Fibroblast of peridontal ligament (primary cell): Measurements from ENCODE around the gene APBA1.
"Not testable (repeated sequence)": the region's sequence is repeated elsewhere in the genome, so short reads cannot be mapped to it uniquely, and the experiment has no call there.

Experiments
- DNase-seq: peaks from one replicate; pipeline ENCODE4 v3.0.0-alpha.2; 2010; ENCODE audit errors: extremely low read depth

Gene APBA1

DNA sequence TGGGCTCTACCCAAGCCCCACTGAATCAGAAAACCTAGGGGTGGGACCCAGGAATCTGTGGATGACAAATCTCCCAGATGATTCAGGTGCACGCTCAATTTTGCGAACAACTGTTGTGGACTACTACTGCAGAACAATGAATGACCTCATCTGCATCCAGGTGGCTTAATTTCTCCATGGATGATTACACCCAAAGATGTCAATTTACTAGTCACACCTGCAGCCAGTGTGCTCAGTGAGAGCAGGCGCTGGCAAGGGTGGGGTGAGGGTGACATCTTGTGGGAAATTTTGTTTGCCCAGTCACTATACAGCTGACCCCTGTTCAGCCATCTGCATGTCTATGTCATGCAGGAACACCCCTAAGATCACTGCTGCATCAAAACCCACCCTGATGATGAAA is 229.0 kb downstream of the APBA1 start:
- no peak for DNase-seq

DNA sequence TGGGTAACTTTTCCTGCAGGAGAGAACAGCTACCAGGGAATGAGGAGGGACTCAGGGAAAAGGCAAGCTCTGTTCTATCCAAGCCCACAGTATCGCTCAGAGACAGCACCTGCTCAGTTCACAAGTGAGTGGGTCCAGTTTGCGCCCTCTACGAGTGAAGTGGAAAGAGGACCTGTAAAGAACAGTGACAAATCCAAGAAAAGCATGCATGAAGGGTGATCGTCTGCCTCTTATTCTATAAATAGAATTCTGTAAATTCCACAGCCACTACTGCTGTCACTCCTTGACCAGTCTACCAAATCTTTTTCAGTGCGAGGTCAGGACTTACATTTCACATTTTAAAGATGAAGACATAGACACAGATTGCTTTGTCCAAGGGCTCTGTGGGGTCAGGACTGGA is 229.7 kb downstream of the APBA1 start:
- no peak for DNase-seq

DNA sequence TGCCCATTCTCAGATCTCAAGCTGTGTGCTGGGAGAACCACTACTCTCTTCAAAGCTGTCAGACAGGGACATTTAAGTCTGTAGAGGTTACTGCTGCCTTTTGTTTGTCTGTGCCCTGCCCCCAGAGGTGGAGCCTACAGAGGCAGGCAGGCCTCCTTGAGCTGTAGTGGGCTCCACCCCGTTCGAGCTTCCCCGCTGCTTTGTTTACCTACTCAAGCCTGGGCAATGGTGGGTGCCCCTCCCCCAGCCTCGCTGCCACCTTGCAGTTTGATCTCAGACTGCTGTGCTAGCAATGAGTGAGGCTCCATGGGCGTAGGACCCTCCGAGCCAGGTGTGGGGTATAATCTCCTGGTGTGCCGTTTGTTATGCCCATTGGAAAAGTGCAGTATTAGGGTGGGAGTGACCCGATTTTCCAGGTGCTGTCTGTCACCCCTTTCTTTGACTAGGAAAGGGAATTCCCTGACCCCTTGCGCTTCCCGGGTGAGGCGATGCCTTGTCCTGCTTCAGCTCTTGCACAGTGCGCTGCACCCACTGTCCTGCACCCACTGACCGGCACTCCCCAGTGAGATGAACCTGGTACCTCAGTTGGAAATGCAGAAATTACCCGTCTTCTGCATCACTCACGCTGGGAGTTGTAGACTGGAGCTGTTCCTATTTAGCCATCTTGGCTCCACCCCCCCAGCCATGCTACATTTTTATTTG is 231.8 kb downstream of the APBA1 start:
- DNase-seq = not testable (repeated sequence)

DNA sequence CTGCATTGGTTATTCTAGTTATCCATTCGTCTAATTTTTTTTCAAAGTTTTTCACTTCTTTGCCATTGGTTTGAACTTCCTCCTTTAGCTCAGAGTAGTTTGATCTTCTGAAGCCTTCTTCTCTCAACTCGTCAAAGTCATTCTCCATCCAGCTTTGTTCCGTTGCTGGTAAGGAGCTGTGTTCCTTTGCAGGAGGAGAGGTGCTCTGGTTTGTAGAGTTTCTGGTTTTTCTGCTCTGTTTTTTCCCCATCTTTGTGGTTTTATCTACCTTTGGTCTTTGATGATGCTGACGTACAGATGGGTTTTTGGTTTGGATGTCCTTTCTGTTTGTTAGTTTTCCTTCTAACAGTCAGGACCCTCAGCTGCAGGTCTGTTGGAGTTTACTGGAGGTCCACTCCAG is 232.5 kb downstream of the APBA1 start:
- not testable (repeated sequence) for DNase-seq

DNA sequence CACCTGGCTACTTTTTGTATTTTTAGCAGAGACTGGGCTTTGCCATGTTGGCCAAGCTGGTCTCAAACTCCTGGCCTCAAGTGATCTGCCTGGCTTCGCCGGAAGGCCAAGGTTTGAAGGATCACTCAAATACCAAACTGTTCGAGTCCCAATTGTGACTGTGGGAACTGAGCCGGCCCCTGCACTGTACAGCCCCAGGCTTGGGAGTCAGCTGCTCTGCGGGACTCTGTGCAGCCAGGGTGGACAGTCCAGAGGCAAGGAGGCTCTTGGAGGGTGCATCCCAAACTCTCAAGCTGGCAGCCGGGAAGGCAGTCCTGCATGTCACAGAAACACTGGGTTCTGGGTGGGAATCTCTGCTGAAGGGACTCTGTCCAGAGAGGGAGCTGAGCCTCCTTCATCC is 238.2 kb downstream of the APBA1 start:
- DNase-seq = no peak

DNA sequence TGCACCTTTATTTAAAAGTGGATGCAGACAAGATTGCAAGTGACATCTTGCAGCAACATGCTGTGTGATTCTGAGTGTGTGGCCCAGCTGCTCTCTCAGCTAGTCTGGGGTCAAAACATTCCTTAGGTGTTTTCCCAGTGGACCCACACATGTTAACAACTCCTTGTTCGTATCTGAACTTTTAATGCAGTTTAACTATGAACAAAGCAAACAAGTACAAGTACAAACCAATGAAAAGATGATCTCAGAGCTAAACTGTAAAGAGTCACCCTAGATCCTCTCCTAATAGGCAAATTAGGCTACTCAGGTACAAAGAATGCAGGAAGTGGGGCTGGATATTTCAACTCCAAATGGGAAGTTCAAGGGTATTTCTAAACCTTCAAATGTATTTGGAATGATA is 238.8 kb downstream of the APBA1 start:
- no peak for DNase-seq

DNA sequence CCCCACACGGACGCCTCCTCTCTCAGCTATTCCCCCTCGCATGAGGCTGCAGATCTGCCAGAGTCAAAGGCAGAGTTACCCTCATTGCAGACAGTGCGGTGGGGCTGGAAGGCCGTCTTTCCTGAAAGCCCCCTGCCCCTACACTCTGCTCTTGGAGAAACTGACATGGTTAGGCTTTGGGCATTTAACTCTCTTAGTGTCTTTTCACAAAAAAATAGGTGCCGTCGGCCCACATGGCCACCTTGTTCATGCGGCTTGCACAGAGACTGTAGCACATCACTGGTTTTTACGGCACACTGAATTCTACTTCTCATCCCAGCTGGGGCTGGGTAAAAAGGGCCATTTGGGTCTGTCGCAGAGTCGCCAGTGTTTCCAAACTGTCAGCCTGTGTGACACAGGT is 239.5 kb downstream of the APBA1 start:
- DNase-seq = no peak

DNA sequence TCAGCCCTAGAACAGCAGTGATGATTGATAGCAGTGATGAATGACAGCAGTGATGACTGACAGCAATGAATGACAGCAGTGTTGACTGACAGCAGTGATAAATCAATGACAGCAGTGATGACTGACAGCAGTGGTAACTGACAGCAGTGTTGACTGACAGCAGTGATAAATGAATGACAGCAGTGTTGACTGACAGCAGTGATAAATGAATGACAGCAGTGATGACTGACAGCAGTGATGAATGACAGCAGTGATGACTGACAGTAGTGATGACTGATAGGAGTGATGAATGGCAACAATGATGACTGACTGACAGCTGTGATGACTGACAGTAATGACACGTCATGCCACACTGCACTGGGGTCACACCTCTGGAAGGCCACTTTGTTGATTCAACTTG is 240.4 kb downstream of the APBA1 start:
- no peak for DNase-seq

DNA sequence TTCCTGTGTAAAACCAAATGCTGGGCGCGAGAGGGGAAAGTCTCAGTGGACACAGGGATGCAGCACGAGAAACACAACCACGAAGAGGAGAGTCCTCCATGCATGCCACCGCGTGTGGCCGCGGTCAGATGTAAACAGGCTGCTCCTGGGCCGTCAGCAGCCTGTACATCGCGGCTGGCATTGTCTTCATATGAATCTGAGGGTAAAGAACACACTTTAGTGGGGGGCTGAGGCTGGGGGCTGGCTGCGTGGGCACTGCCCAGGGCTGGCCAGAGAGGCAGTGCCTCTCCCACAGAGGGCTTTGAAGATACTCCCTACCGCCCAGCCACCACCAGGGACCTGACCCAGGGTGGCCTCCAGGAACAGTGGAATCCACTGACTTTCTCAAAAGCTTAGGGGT is 241.0 kb downstream of the APBA1 start:
- no peak for DNase-seq

DNA sequence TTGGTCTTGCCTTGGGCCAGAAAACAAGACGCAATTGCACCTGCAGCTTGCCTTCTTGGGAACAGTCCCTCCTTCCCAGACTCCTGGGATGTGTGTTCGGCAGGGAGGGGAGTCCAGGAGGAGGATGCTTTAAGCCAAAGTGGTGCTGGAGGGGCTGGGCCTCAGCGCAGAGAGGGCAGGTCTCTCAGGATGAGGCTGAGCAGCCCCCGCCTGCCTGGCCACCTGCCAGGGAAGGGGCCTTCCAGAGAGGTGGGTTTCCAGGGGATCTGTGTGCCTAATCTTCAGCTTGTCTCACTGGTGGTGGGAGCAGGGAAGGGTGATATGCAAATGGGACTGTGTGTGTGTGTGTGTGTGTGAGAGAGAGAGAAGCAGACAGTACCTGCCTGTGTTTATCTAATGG is 242.0 kb downstream of the APBA1 start:
- no peak for DNase-seq

DNA sequence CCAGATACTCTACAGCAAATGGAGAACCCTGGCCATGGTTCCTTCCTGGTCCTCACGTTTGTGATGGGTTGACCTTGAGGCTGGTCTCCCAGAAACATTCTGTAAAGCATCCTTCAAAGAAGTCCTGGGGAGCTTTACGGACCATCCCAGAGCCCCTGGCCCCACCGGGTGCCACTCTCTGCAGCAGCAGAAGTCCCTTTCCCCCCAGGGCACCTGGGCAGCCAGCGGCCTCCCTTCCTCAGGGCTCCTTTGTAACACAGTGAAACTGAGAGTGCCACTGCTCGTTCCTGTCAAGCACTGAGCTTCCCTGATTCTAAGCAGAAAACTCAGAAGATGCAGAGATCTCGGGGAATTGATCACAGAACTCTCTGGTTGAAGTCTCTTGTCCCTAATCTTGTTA is 242.9 kb downstream of the APBA1 start:
- DNase-seq = no peak

DNA sequence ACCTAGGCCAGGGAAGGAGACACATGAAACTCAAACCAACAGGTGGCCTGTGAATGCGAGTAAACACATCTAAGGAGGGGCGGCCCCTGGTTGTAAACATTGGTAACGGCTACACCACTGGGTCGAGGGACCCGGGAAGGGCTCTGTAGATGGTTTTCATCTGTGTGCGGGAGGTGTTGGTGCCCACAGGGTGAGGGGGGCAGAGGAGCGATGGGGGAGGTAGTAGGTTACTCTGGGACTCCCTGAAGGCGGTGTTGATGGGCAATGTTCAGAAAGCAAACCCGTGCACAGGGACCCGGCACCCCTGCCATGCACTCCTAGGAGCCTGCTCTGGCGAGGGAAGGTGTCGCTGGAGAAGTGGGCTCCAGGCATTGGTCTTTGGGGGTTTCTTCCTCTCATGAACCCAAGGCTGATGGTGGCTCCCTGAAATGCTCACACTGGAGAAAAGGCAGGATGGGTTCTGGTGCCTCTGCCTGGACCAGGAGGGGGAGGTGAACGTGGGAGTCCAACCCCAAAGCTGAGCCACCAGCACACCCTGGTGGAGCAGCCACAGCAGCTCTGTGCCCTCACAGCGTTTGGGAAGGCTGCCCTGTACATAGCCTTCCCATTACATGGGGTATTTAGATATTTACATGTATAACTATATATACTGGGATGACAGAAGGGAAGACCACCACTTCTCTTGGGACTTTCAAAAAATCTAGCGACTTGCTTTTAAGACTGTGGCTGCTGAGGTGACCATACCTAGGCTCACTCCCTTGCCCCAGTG is 244.0 kb downstream of the APBA1 start:
- DNase-seq = no peak

DNA sequence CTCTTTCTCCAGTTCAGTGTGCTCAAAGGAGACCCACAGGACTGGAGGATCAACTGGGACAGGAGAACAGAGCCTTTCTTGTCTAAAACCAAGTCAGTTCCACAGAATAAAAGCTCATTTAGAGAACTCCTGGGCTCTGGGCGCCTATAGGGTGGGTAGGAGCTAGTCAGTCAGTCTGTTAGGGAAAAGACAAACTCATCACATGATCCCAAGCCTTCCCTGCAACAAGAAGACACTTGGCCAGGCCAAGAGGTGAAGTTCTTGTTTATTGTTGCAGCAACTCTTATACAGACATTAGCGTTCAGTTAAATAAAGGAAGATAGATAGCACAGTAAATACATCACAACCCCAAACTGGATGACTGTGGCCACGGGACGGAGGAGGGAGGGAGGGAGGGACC is 244.9 kb downstream of the APBA1 start:
- DNase-seq = no peak

DNA sequence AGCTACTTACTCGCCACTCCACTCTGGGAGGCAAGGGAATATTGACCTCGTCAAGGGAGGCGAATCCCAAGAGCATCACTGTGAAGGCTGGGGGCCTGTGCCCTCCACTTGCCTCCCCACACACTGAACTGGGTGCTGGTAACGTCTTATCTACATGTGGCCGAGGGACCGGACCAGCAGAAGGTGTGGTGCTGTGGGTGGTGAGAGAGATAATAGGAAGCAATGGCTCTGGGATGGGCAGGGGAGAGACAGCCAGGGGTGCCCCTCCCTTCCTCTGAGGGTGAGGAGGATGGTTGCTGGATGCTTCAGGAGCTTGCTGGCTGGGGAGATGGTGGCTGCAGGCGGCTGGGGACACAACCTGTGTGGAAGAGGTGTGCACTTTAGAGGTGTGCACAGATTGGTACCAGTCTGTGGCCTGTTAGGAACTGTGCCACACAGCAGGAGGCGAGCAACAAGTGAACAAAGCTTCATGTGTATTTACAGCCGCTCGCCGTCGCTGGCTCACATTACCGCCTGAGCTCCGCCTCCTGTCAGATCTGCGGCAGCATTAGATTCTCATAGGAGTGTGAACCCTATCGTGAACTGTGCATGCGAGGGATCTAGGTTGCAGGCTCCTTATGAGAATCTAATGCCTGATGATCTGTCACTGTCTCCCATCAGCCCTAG is 246.9 kb downstream of the APBA1 start:
- DNase-seq = no peak

DNA sequence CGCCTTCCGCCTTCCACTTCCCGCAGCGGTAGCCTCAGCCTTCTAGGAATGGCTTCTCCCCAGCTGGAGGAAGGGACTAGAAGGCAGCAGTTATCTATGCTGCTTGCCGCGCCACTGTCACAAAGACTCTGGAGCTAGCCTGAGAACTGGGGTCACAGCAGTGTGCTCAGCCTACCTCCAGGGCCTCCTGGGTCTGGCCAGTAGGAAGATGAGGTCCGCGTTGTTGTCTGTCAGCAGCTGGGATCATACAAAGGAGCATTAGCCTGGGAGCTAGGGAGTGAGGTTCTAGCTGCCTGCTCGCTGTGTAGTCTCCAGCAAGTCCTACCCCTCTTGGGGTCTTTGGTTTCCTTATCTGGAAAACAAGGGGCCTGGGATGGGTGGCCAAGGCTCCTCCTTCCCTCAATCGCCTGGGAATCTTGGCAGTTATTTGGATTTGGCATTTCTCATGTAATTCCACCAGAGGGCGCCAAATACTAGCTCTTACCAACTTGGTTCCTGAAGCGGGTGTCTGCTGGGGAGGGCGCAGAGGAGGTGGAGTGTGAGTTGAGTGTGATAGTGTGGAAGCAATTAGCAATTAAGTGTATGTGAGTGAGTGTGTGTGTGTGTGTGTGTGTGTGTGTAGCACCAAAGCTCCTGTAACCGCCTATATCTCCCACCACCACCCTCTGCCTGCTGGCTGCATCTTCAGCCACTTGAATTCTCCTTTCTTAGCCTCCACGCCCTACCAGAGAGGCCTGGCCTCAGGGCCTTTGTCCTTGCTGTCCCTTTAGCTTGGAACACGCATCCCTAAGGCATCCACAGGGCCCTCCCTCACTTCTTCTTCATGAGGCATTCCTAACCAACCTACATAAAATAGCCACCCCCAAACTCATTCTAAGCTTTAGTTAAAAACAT is 250.0 kb downstream of the APBA1 start:
- DNase-seq = peak; percentile 75

DNA sequence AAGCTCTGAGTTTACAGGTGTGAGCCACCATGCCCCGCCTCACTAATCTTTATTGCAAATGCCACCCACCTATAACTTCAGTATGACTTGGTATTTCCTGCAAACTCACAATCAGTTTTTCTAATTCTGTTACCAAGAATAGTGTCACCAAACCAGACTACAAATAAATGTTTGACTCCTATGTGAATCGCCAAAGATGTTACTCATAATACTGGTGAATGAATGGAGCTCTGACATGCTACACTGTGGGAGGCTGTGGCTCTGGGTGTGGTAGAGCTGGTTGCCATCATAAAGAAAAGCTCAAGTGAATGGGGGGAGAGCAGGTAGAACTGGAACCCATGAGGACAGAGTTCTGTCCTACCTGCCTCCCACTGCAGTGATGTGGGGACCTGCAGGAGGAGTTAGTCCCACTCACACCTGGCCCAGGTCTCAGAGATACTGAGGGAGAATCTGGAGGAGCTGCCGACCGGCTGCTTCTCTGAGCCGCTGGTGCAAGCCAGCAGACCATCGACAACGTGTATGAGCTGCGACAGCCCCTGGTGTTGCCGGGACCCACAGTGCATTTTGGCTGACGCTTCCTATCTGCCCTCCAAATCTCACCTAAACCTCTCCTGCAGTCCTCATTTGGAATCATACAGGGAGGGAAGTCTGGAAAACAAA is 251.4 kb downstream of the APBA1 start:
- no peak for DNase-seq

DNA sequence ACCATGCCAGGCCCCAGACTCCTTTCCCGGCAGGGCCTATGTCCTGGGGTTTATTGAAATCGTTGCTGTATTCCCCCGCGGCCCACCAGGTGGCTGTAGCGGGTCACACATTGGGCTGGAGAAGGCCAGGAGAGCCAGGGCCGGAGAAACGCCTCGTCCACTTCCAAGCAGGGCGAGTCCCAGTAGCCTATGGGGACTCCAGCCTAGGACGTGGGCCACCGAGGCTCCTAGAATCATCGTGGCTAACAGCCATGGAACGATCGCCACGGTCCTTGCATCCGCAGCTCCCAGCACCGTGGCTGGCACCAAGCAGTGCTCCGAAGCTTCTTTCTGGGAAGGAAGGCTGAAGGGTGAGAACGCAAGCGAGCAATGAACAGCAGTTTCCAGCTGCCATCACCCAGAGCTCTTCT is 259.4 kb downstream of the APBA1 start:
- peak; percentile 58 for DNase-seq

DNA sequence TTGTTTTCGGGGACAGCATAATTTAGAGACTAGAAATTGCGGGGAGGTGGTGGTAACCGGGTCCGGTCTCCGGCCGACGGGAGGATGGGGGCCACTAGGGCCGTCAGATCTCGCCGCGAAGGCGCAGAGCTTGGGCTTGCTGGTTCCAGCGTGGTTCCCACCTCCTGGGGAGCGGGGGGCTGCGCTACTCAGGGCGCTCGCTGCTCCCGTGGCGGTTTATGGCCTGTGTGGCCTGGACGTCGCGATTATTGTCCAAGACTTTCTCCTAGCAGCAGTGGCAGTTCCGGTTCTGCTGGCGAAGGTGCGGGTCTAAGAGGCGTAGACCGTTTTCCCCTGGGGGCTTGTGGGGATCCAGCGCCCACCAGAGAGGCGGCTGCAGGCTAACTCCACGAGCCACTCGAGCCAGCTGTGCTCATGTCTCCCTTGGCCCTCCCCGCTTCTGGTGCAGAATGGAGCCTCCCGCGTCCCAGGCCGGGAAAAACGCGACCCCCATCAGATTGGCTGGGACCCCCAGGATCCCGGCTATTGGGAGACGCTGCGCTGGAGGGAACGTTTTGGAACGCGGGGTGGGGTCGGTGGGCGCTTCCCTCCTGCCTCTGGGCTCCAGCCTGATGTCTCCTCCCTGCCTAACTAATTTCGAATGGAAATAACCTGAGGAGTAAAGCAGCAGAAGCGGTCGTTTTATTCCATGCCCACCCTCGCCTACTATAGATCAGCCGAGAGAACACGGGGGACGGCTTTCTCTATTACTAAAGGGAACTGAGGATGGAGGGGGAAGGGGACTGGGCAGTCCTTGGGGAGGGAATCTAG is 260.0 kb downstream of the APBA1 start:
- no peak for DNase-seq

DNA sequence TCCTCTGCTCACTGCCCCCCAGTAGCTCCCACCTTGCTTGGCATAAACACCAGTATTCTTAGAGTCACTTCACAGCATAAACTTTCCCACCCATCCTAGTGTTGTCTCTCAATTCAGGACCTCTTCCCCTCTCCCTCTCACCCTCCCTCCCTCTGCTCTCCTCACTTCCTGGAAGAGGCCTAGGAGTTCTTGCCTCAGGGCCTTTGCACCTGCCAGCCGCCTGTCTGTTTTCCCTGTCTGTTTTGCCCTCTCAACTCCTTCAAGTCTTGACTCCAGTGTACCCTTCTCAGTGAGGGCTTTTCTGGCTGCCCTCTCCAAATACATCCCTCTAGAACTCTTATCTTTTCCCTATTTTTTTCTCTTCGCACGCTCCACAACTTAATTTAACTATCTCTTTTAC is 260.9 kb downstream of the APBA1 start:
- no peak for DNase-seq

DNA sequence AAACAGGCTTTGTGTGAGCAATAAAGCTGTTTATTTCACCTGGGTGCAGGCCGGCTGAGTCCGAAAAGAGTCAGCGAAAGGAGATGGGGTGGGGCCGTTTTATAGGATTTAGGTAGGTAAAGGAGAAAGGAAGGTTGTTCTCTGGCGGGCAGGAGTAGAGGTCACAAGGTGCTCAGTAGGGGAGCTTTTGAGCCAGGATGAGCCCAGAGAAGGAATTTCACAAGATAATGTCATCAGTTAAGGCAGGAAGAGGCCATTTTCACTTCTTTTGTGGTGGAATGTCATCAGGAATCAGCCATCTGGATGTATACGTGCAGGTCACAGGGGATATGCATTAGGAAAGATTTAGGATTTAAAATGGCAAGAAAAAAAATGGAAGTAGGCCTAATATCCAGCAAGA is 262.2 kb downstream of the APBA1 start:
- not testable (repeated sequence) for DNase-seq

DNA sequence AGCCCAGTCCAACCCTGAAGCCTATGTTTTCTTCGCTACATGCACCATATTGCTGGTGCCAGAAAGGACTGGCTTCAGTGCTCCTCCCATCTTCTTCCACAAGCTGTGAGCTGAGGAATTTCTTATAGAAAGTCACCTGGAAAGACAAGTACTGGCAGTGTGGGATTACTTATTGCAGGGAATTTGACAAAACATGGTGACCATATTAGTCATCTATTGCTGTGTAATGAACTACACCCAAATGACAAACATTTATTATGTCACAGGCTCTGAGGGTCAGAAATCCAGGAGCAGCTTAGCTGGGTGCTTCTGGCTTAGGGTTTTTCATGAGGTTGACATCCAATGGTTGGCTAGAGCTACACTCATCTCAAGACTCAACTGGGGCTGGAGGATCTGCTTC is 271.7 kb downstream of the APBA1 start:
- DNase-seq = no peak
